CD14-positive monocyte (primary cell): Measurements from ENCODE around the gene ATP6V0B. TPM values are rescaled to one million over a fixed set of nuclear protein-coding genes. Genes with fewer than 3 reads are reported as not detected.

ENCODE experiments used
- DNase-seq, 3 donors: peaks; one replicate each; pipeline ENCODE4 v3.0.0-alpha.2; 2011 to 2022
- H2AFZ ChIP-seq: 2 replicates; pipeline ENCODE4 v1.6.0; 2012; ENCODE audit warnings: mild to moderate bottlenecking, low read depth, low read length, inconsistent platforms; ENCODE audit not compliant: insufficient read depth, poor library complexity, severe bottlenecking
- H3K27ac ChIP-seq, 2 donors: 1 replicate in 1 of 2; 2 replicates in 1 of 2; pipeline ENCODE4 v1.5.1; 2012 to 2013; ENCODE audit warnings: low read length in 2 of 2, control low read depth in 1 of 2, inconsistent platforms in 1 of 2, low read depth in 1 of 2, mild to moderate bottlenecking in 1 of 2
- H3K27me3 ChIP-seq, 2 donors: one replicate each; pipeline versions ENCODE4 v1.6.0 to v1.6.1; 2011 to 2013; ENCODE audit warnings: low read length in 2 of 2; ENCODE audit not compliant: control insufficient read depth in 2 of 2, insufficient read depth in 2 of 2
- H3K36me3 ChIP-seq, 2 donors: replicated peaks in 1 of 2; 1 replicate in 1 of 2; 2 replicates in 1 of 2; pipeline versions ENCODE4 v1.5.1 to v1.6.1; 2012 to 2013; ENCODE audit warnings: low read length in 2 of 2, control low read depth in 1 of 2, inconsistent platforms in 1 of 2, mild to moderate bottlenecking in 1 of 2; ENCODE audit not compliant: insufficient read depth in 2 of 2, control insufficient read depth in 1 of 2
- H3K4me1 ChIP-seq, 2 donors: 1 replicate in 1 of 2; 2 replicates in 1 of 2; pipeline versions ENCODE4 v1.5.1 to v1.6.1; 2012 to 2013; ENCODE audit warnings: low read length in 2 of 2, control low read depth in 1 of 2, inconsistent platforms in 1 of 2, mild to moderate bottlenecking in 1 of 2, moderate library complexity in 1 of 2; ENCODE audit not compliant: insufficient read depth in 2 of 2, control insufficient read depth in 1 of 2
- H3K4me2 ChIP-seq: replicated peaks from 2 replicates; pipeline ENCODE3; 2012; ENCODE audit warnings: low read length, moderate library complexity, mild to moderate bottlenecking; ENCODE audit not compliant: poor library complexity, severe bottlenecking; ENCODE audit errors: extremely low read depth
- H3K4me3 ChIP-seq, 3 experiments: fragments of 200-600 bp in 1 of 3; sonication (generic) in 1 of 3; replicated peaks in 1 of 3; 1 replicate in 2 of 3; 2 replicates in 1 of 3; pipeline ENCODE4 v1.5.1; 2011 to 2013; ENCODE audit warnings: low read length in 3 of 3, mild to moderate bottlenecking in 3 of 3, control low read depth in 2 of 3, low read depth in 2 of 3, inconsistent platforms in 1 of 3, moderate library complexity in 1 of 3
- H3K79me2 ChIP-seq: 2 replicates; pipeline ENCODE4 v1.6.0; 2012; ENCODE audit warnings: mild to moderate bottlenecking, control low read depth, inconsistent platforms, low read length, moderate library complexity; ENCODE audit not compliant: insufficient read depth
- H3K9ac ChIP-seq: 2 replicates; pipeline ENCODE4 v1.6.0; 2017; ENCODE audit warnings: low read length, mild to moderate bottlenecking; ENCODE audit not compliant: insufficient read depth, poor library complexity, severe bottlenecking
- H3K9me3 ChIP-seq, 2 donors: replicated peaks in 1 of 2; 1 replicate in 1 of 2; 2 replicates in 1 of 2; pipeline versions ENCODE4 v1.5.1 to v1.6.1; 2012 to 2013; ENCODE audit warnings: low read length in 2 of 2, control low read depth in 1 of 2; ENCODE audit not compliant: control insufficient read depth in 1 of 2, insufficient read depth in 1 of 2
- H4K20me1 ChIP-seq: 2 replicates; pipeline ENCODE4 v1.6.0; 2012; ENCODE audit warnings: mild to moderate bottlenecking, low read length, control low read depth, moderate library complexity; ENCODE audit not compliant: insufficient read depth
- H3K27ac Mint-ChIP-seq, 7 donors: one replicate each; pipeline ENCODE4 v1.8.0; 2020; ENCODE audit warnings: mild to moderate bottlenecking in 7 of 7, mixed read lengths in 7 of 7, moderate library complexity in 6 of 7, inconsistent platforms in 2 of 7
- H3K27me3 Mint-ChIP-seq, 3 donors: one replicate each; pipeline ENCODE4 v1.8.0; 2021 to 2022; ENCODE audit warnings: low read depth in 3 of 3, mild to moderate bottlenecking in 3 of 3, mixed read lengths in 3 of 3, moderate library complexity in 3 of 3, inconsistent platforms in 1 of 3
- H3K36me3 Mint-ChIP-seq, 2 donors: one replicate each; pipeline ENCODE4 v1.8.0; 2020; ENCODE audit warnings: mixed read lengths in 2 of 2, inconsistent platforms in 1 of 2, mild to moderate bottlenecking in 1 of 2
- H3K4me1 Mint-ChIP-seq: one replicate; pipeline ENCODE4 v1.8.0; 2020; ENCODE audit warnings: mild to moderate bottlenecking, mixed read lengths
- H3K4me3 Mint-ChIP-seq, 2 donors: one replicate each; pipeline ENCODE4 v1.8.0; 2020; ENCODE audit warnings: mild to moderate bottlenecking in 2 of 2, mixed read lengths in 2 of 2, moderate library complexity in 1 of 2
- H3K9me3 Mint-ChIP-seq, 7 donors: one replicate each; pipeline ENCODE4 v1.8.0; 2020 to 2022; ENCODE audit warnings: mixed read lengths in 7 of 7, mild to moderate bottlenecking in 6 of 7, moderate library complexity in 6 of 7, inconsistent platforms in 2 of 7
- CTCF ChIP-seq: fragments of 200-600 bp; IDR thresholded peaks from one replicate; pipeline ENCODE4 v1.8.0; 2022; ENCODE audit warnings: antibody characterized with exemption, mild to moderate bottlenecking
- WGBS: methylation state at CpG from one replicate; pipeline ENCODE4 v1.1.5; 2013; ENCODE audit warnings: missing lambda C conversion rate; ENCODE audit not compliant: insufficient coverage; 5-methylcytosine and 5-hydroxymethylcytosine counted together
- intact Hi-C, 2 donors: fragments of 100-400 bp; cut with micrococcal nuclease; formaldehyde crosslinking; loops; one replicate each; pipeline versions ENCODE4 v1.15.0 to v1.15.1; 2023
- polyA plus RNA-seq, 3 donors: library from polyadenylated mRNA; depleted of rRNA in 1 of 3; unstranded in 2 of 3; stranded (reverse) in 1 of 3; fragments of 300-500 nt in 2 of 3; fragments of >200 nt in 1 of 3; fragmentation: Illumina TruSeq in 2 of 3; gene quantifications; 1 replicate in 2 of 3; 2 replicates in 1 of 3; pipeline ENCODE4 v1.2.3, GENCODE V29; 2012 to 2021

The ATP6V0B gene
- polyA plus RNA-seq, 3 donors, result 465 to 1,219 (median 954) TPM

- Mint-ChIP-seq H3K27me3 (no peaks in the 10 kb centered on the region), H3K36me3 (peaks cover 40 to 58% of the 10 kb centered on the region in 2 donors), H3K4me1 (peaks cover 5% of the 10 kb centered on the region), H3K9me3 (no peaks in the 10 kb centered on the region), H3K27ac (no peak overlapping the region), H3K4me3 (no peak overlapping the region)
- TF ChIP-seq CTCF, result no peak
- Histone ChIP-seq H3K9me3 (no peaks in the 10 kb centered on the region), H4K20me1 (peaks cover 4% of the 10 kb centered on the region), H3K4me3 (no peak overlapping the region), H3K27me3 (no peaks in the 10 kb centered on the region), H3K9ac (no peak overlapping the region), H3K4me1 (no peaks in the 10 kb centered on the region), H2AFZ (no peak overlapping the region), H3K4me2 (no peak overlapping the region), H3K36me3 (peaks cover 37 to 63% of the 10 kb centered on the region in 2 donors), H3K27ac (no peak overlapping the region), H3K79me2 (peaks cover 10% of the 10 kb centered on the region)
- intact Hi-C loops, result no loop called here
- WGBS, result 100% methylated on average over 2 of the region's 5 CpGs
- no peak for DNase-seq
Observed at GRCh38 chr1:43954036-43954435, 20.7 kb upstream of the ATP6V0B start.

GRCh38 chr1:43956234-43956633 is 18.5 kb upstream of the ATP6V0B start:
- no peaks in the 10 kb centered on the region for H3K4me1 Mint-ChIP-seq

More at GRCh38 chr1:43956234-43956633, 18.5 kb upstream of the ATP6V0B start:
- peaks cover 4% of the 10 kb centered on the region for H4K20me1 ChIP-seq
- H3K4me3 Mint-ChIP-seq, result no peak overlapping the region
- H3K27ac ChIP-seq, result no peak overlapping the region
- H3K36me3 ChIP-seq, result peaks cover 44 to 63% of the 10 kb centered on the region in 2 donors
- intact Hi-C loops, result no loop called here
- H3K27ac Mint-ChIP-seq, result peak overlapping the region in 1 of 7 donors; percentile 2
- no peaks in the 10 kb centered on the region for H3K4me1 ChIP-seq
- no peaks in the 10 kb centered on the region for H3K9me3 ChIP-seq
- no peak overlapping the region for H3K9ac ChIP-seq
- peaks cover 34 to 57% of the 10 kb centered on the region in 2 donors for H3K36me3 Mint-ChIP-seq
- H3K4me2 ChIP-seq, result no peak overlapping the region
- no peak for TF ChIP-seq CTCF
- H3K27me3 Mint-ChIP-seq, result no peaks in the 10 kb centered on the region
- DNase-seq, result no peak
- H3K27me3 ChIP-seq, result no peaks in the 10 kb centered on the region
- no peak overlapping the region for H2AFZ ChIP-seq
- 98% methylated on average over 6 of the region's 8 CpGs for WGBS
- H3K79me2 ChIP-seq, result no peaks in the 10 kb centered on the region
- peaks cover 0 to under 1% (median 0%) of the 10 kb centered on the region in 7 donors for H3K9me3 Mint-ChIP-seq
- no peak overlapping the region for H3K4me3 ChIP-seq
